ENCODE results near the gene PPP1R3D. TPM values are rescaled to one million over a fixed set of nuclear protein-coding genes. Genes with fewer than 3 reads are reported as not detected.

PPP1R3D gene
- total RNA-seq, 1 experiment from 2014 or later = 2.4 TPM

DNA sequence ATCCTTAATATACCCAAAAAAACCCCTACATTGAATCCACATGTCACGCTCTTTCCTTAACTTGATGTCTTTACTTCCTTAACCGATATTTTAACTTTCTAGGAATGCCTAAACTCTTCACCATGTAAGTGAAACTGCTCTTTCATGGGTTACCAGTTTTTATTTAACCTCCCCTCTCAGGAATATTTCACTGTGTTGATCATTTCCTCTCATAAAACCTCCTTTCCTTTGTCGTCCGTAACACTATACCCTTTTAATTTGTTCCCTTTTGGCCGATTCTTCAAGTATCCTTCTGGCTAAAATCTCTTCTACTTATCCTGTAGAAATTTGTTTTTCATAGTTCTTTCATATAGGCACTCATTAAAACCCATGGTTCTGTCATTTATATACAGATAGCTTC lies 31.2 kb downstream of the PPP1R3D start:
- TF ChIP-seq CTCF (IDR thresholded peaks at IDR 0.05; ENCODE audit: unreplicated experiment) = no peak
- peaks cover 10% of the 10 kb centered on the region for H3K27me3 Mint-ChIP-seq (ENCODE audit: insufficient read depth, unreplicated experiment)
- DNase-seq (ENCODE audit: unreplicated experiment) = no peak
- CTCF ChIA-PET = interaction anchor here (0.6 kb wide), 1 partner anchor 385 kb away, joined by 4 read pairs; no protein-coding TSS in a partner anchor
- H3K4me3 Mint-ChIP-seq (ENCODE audit: unreplicated experiment) = no peak overlapping the region
- H3K36me3 Mint-ChIP-seq (ENCODE audit: insufficient read depth, unreplicated experiment) = no peaks in the 10 kb centered on the region
- no peak overlapping the region for H3K27ac Mint-ChIP-seq (ENCODE audit: low read depth, unreplicated experiment)
- H3K9me3 Mint-ChIP-seq (ENCODE audit: unreplicated experiment) = no peaks in the 10 kb centered on the region
- POLR2A ChIA-PET = no interaction called here
- BruUV-seq (replicated peaks) = no TSS peak
- intact Hi-C loops (cut with micrococcal nuclease) = no loop called here
- H3K4me1 Mint-ChIP-seq (ENCODE audit: insufficient read depth, unreplicated experiment) = no peaks in the 10 kb centered on the region

DNA sequence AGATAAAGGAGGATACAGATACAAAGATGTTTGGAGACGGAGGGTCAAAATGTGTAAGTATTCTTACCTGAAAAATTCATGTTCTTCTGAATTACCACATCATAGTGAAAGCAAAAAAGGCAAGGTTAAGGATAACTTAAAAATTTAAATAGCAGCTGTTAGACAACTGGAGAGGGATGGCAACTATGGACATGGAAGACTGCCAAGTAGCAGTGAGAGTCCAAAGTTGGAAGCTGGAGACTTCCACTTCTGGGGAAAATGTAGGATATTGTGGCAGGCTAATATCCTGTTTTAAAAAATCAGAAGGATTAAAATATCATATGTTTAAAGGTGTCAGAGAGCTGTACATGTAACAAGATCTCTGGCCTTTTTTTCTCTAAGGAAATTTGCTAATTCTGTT lies 36.5 kb downstream of the PPP1R3D start:
- no peak overlapping the region for H3K27ac Mint-ChIP-seq (ENCODE audit: low read depth, unreplicated experiment)
- intact Hi-C loops (cut with micrococcal nuclease) = no loop called here
- no peaks in the 10 kb centered on the region for H3K27me3 Mint-ChIP-seq (ENCODE audit: insufficient read depth, unreplicated experiment)
- no TSS peak for BruUV-seq (replicated peaks)
- ChIA-PET POLR2A (interaction anchor here (0.5 kb wide), 1 partner anchor 248 kb away, joined by 3 read pairs; no protein-coding TSS in a partner anchor), CTCF (interaction anchor here (0.8 to 1.1 kb wide), 3 partner anchors 52 to 133 kb away, joined by 3 read pairs; partner anchors contain the start of gene CDH26)
- no peaks in the 10 kb centered on the region for H3K9me3 Mint-ChIP-seq (ENCODE audit: unreplicated experiment)
- peaks cover 5% of the 10 kb centered on the region for H3K36me3 Mint-ChIP-seq (ENCODE audit: insufficient read depth, unreplicated experiment)
- TF ChIP-seq CTCF (IDR thresholded peaks at IDR 0.05; ENCODE audit: unreplicated experiment) = no peak
- H3K4me1 Mint-ChIP-seq (ENCODE audit: insufficient read depth, unreplicated experiment) = no peaks in the 10 kb centered on the region
- DNase-seq (ENCODE audit: unreplicated experiment) = no peak
- H3K4me3 Mint-ChIP-seq (ENCODE audit: unreplicated experiment) = no peak overlapping the region

- no TSS peak for BruUV-seq (replicated peaks)
- Mint-ChIP-seq H3K4me3 (ENCODE audit: unreplicated experiment) (no peak overlapping the region), H3K36me3 (ENCODE audit: insufficient read depth, unreplicated experiment) (peaks cover 5% of the 10 kb centered on the region), H3K27ac (ENCODE audit: low read depth, unreplicated experiment) (no peak overlapping the region), H3K4me1 (ENCODE audit: insufficient read depth, unreplicated experiment) (no peaks in the 10 kb centered on the region), H3K27me3 (ENCODE audit: insufficient read depth, unreplicated experiment) (no peaks in the 10 kb centered on the region), H3K9me3 (ENCODE audit: unreplicated experiment) (no peaks in the 10 kb centered on the region)
- POLR2A ChIA-PET = no interaction called here
- no peak for DNase-seq (ENCODE audit: unreplicated experiment)
- no peak for TF ChIP-seq CTCF (IDR thresholded peaks at IDR 0.05; ENCODE audit: unreplicated experiment)
- CTCF ChIA-PET = interaction anchor here (1.1 kb wide), 1 partner anchor 32 kb away, joined by 3 read pairs; the partner anchor contains the start of gene SYCP2
- intact Hi-C loops (cut with micrococcal nuclease) = no loop called here
These were observed 37.6 kb downstream of the PPP1R3D start for GRCh38 chr20:59902470-59902869.

DNA sequence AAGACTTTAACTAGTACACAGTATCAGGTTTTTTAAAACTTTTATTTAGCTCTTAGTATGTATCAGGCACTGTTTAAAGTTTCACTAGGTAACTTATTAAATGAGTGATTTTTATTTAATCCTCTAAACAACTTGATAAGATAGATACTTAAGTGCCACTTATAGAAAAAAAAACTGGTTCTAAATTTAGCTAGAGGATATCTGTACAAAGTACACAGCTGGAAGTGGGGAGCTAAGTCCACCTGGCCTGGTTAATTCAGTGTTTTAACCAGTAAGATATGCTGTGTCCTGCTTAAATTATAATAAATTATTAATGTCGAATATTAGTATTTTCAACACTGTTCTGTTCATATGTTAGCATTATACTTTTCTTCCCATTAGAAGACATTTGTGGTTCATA lies 44.2 kb downstream of the PPP1R3D start:
- no peaks in the 10 kb centered on the region for H3K4me1 Mint-ChIP-seq (ENCODE audit: insufficient read depth, unreplicated experiment)
- no peak for TF ChIP-seq CTCF (IDR thresholded peaks at IDR 0.05; ENCODE audit: unreplicated experiment)
- BruUV-seq (replicated peaks) = no TSS peak
- POLR2A ChIA-PET = interaction anchor here (0.6 to 1.0 kb wide), 2 partner anchors 39 to 45 kb away, joined by 3 to 6 read pairs; partner anchors contain the start of genes FAM217B and PPP1R3D
- H3K9me3 Mint-ChIP-seq (ENCODE audit: unreplicated experiment) = no peaks in the 10 kb centered on the region
- H3K27me3 Mint-ChIP-seq (ENCODE audit: insufficient read depth, unreplicated experiment) = no peaks in the 10 kb centered on the region
- H3K4me3 Mint-ChIP-seq (ENCODE audit: unreplicated experiment) = no peak overlapping the region
- intact Hi-C loops (cut with micrococcal nuclease) = no loop called here
- DNase-seq (ENCODE audit: unreplicated experiment) = no peak
- no peaks in the 10 kb centered on the region for H3K36me3 Mint-ChIP-seq (ENCODE audit: insufficient read depth, unreplicated experiment)
- H3K27ac Mint-ChIP-seq (ENCODE audit: low read depth, unreplicated experiment) = no peak overlapping the region
- CTCF ChIA-PET = interaction anchor here (0.6 to 1.9 kb wide), 3 partner anchors 38 to 366 kb away, joined by 3 to 7 read pairs (median 5); partner anchors contain the start of gene SYCP2

Data from MCF 10A (cell line).